Naive B cell (primary cell): Measurements from ENCODE around the gene PSEN2. TPM values are rescaled to one million over a fixed set of nuclear protein-coding genes. Genes with fewer than 3 reads are reported as not detected.
A peak's percentile ranks its signal among the peaks of the same experiment; 100 is the strongest.
"Not testable (repeated sequence)": the region's sequence is repeated elsewhere in the genome, so short reads cannot be mapped to it uniquely, and the experiment has no call there.

Experiments
- ATAC-seq, 2 donors: fragments of 150-1000 bp; cut with Tn5 transposase; 2 replicates each; pipeline ENCODE4 v1.10.0; 2021; ENCODE audit warnings: low read depth in 2 of 2, mild to moderate bottlenecking in 2 of 2, moderate library complexity in 2 of 2
- DNase-seq: peaks from one replicate; pipeline ENCODE4 v3.0.0; 2022
- H3K27ac Mint-ChIP-seq, 6 donors: one replicate each; pipeline ENCODE4 v1.8.0; 2020 to 2022; ENCODE audit warnings: mild to moderate bottlenecking in 6 of 6, mixed read lengths in 6 of 6, moderate library complexity in 5 of 6, inconsistent platforms in 2 of 6
- H3K27me3 Mint-ChIP-seq, 3 donors: one replicate each; pipeline ENCODE4 v1.8.0; 2021 to 2022; ENCODE audit warnings: mixed read lengths in 3 of 3, mild to moderate bottlenecking in 1 of 3
- H3K36me3 Mint-ChIP-seq, 2 donors: one replicate each; pipeline ENCODE4 v1.8.0; 2020 to 2022; ENCODE audit warnings: mixed read lengths in 2 of 2, inconsistent platforms in 1 of 2, mild to moderate bottlenecking in 1 of 2
- H3K4me1 Mint-ChIP-seq, 3 donors: one replicate each; pipeline ENCODE4 v1.8.0; 2020 to 2022; ENCODE audit warnings: mixed read lengths in 3 of 3, inconsistent platforms in 1 of 3, mild to moderate bottlenecking in 1 of 3, moderate library complexity in 1 of 3
- H3K4me3 Mint-ChIP-seq, 8 donors: one replicate each; pipeline ENCODE4 v1.8.0; 2020 to 2022; ENCODE audit warnings: mild to moderate bottlenecking in 8 of 8, mixed read lengths in 8 of 8, moderate library complexity in 8 of 8, inconsistent platforms in 2 of 8
- H3K9me3 Mint-ChIP-seq, 7 donors: one replicate each; pipeline ENCODE4 v1.8.0; 2020 to 2022; ENCODE audit warnings: mixed read lengths in 7 of 7, mild to moderate bottlenecking in 5 of 7, inconsistent platforms in 2 of 7, moderate library complexity in 1 of 7
- polyA plus RNA-seq, 6 donors: library from polyadenylated mRNA; unstranded; fragments of 300-500 nt; fragmentation: Illumina TruSeq; gene quantifications; one replicate each; pipeline ENCODE4 v1.2.3, GENCODE V29; 2021; ENCODE audit warnings: low read depth in 6 of 6

The PSEN2 gene
- polyA plus RNA-seq, 6 donors from 2014 or later, result 5.5 to 15.0 (median 10.3) TPM

GRCh38 chr1:226919995-226920394 lies 49.6 kb downstream of the PSEN2 start:
- ATAC-seq (no peak), DNase-seq (no peak)
- Mint-ChIP-seq H3K4me3 (no peak overlapping the region), H3K27ac (no peak overlapping the region), H3K36me3 (peaks cover 0 to 14% of the 10 kb centered on the region in 2 donors), H3K27me3 (peaks cover 0 to 5% (median 0%) of the 10 kb centered on the region in 3 donors), H3K4me1 (no peaks in the 10 kb centered on the region), H3K9me3 (no peaks in the 10 kb centered on the region)

- DNase-seq (no peak), ATAC-seq (no peak)
- Mint-ChIP-seq H3K27ac (no peak overlapping the region), H3K9me3 (no peaks in the 10 kb centered on the region), H3K36me3 (peaks cover 0 to 14% of the 10 kb centered on the region in 2 donors), H3K4me3 (no peak overlapping the region), H3K4me1 (no peaks in the 10 kb centered on the region), H3K27me3 (peaks cover 0 to 8% (median 0%) of the 10 kb centered on the region in 3 donors)
These were observed 50.1 kb downstream of the PSEN2 start for GRCh38 chr1:226920446-226920894.

- H3K4me1 Mint-ChIP-seq, result no peaks in the 10 kb centered on the region
- ATAC-seq (no peak), DNase-seq (no peak)
- H3K36me3 Mint-ChIP-seq, result peaks cover 2 to 14% of the 10 kb centered on the region in 2 donors
- H3K27me3 Mint-ChIP-seq, result peaks cover 0 to 10% (median 0%) of the 10 kb centered on the region in 3 donors
- H3K4me3 Mint-ChIP-seq, result no peak overlapping the region
- H3K9me3 Mint-ChIP-seq, result no peaks in the 10 kb centered on the region
- peak overlapping the region in 1 of 6 donors; percentile 65 for H3K27ac Mint-ChIP-seq
These were observed 51.1 kb downstream of the PSEN2 start for GRCh38 chr1:226921504-226921903.

- Mint-ChIP-seq H3K27me3 (peaks cover 0 to 11% (median 0%) of the 10 kb centered on the region in 3 donors), H3K9me3 (peaks cover 1 to 18% (median 13%) of the 10 kb centered on the region in 7 donors), H3K36me3 (peaks cover 0 to 11% of the 10 kb centered on the region in 2 donors)
- ATAC-seq, H3K4me1 Mint-ChIP-seq, H3K27ac Mint-ChIP-seq, H3K4me3 Mint-ChIP-seq, DNase-seq: not testable (repeated sequence)
These were observed 59.1 kb downstream of the PSEN2 start for GRCh38 chr1:226929260-226930111.

GRCh38 chr1:226934483-226935237 lies 64.2 kb downstream of the PSEN2 start:
- no peak overlapping the region for H3K27ac Mint-ChIP-seq
- peaks cover 0 to 4% (median 0%) of the 10 kb centered on the region in 3 donors for H3K27me3 Mint-ChIP-seq
- peaks cover 11 to 18% of the 10 kb centered on the region in 2 donors for H3K36me3 Mint-ChIP-seq
- ATAC-seq (no peak), DNase-seq (no peak)
- peaks cover 7 to 10% (median 8%) of the 10 kb centered on the region in 3 donors for H3K4me1 Mint-ChIP-seq
- H3K4me3 Mint-ChIP-seq, result no peak overlapping the region
- peaks cover 10 to 26% (median 21%) of the 10 kb centered on the region in 7 donors for H3K9me3 Mint-ChIP-seq

GRCh38 chr1:226937940-226938725 lies 67.7 kb downstream of the PSEN2 start:
- peaks cover 10 to 21% (median 17%) of the 10 kb centered on the region in 7 donors for H3K9me3 Mint-ChIP-seq
- H3K4me3 Mint-ChIP-seq, result peak overlapping the region; percentile 50 to 95 (median 91)
- DNase-seq, result no peak
- H3K27me3 Mint-ChIP-seq, result peaks cover 0 to 4% (median 0%) of the 10 kb centered on the region in 3 donors
- H3K4me1 Mint-ChIP-seq, result peaks cover 28 to 36% (median 32%) of the 10 kb centered on the region in 3 donors
- H3K27ac Mint-ChIP-seq, result peak overlapping the region; percentile 12 to 98 (median 96)
- H3K36me3 Mint-ChIP-seq, result peaks cover 11 to 18% of the 10 kb centered on the region in 2 donors
- ATAC-seq, result no peak

GRCh38 chr1:226938903-226939437 lies 68.6 kb downstream of the PSEN2 start:
- H3K4me1 Mint-ChIP-seq, result peaks cover 36 to 44% (median 41%) of the 10 kb centered on the region in 3 donors
- H3K4me3 Mint-ChIP-seq, result peak overlapping the region; percentile 88 to 95 (median 94)
- no peak for ATAC-seq
- peaks cover 10 to 18% (median 16%) of the 10 kb centered on the region in 7 donors for H3K9me3 Mint-ChIP-seq
- DNase-seq, result no peak
- H3K27me3 Mint-ChIP-seq, result peaks cover 0 to 4% (median 0%) of the 10 kb centered on the region in 3 donors
- H3K36me3 Mint-ChIP-seq, result peaks cover 11 to 18% of the 10 kb centered on the region in 2 donors
- H3K27ac Mint-ChIP-seq, result peak overlapping the region; percentile 90 to 99 (median 96)

GRCh38 chr1:226939438-226940028 lies 69.1 kb downstream of the PSEN2 start:
- ATAC-seq (peak; percentile 35 to 39), DNase-seq (no peak)
- H3K4me1 Mint-ChIP-seq, result peaks cover 42 to 50% (median 46%) of the 10 kb centered on the region in 3 donors
- peaks cover 9 to 13% (median 12%) of the 10 kb centered on the region in 7 donors for H3K9me3 Mint-ChIP-seq
- peak overlapping the region; percentile 88 to 95 (median 94) for H3K4me3 Mint-ChIP-seq
- H3K27ac Mint-ChIP-seq, result peak overlapping the region; percentile 90 to 99 (median 96)
- peaks cover 0 to 2% (median 0%) of the 10 kb centered on the region in 3 donors for H3K27me3 Mint-ChIP-seq
- H3K36me3 Mint-ChIP-seq, result peaks cover 11 to 13% of the 10 kb centered on the region in 2 donors

GRCh38 chr1:226940029-226940805 lies 69.8 kb downstream of the PSEN2 start, which contains the start of gene COQ8A:
Gene COQ8A (plus strand): TSS chr1:226940294. CDS start chr1:226961386, 21,092 bp downstream.
- Mint-ChIP-seq H3K27ac (peak within 1 kb of the TSS; percentile 90 to 99 (median 96)), H3K36me3 (peaks cover 5 to 6% of the 10 kb centered on the region in 2 donors), H3K27me3 (no peaks in the 10 kb centered on the region), H3K4me1 (peaks cover 46 to 57% (median 52%) of the 10 kb centered on the region in 3 donors), H3K4me3 (peak within 1 kb of the TSS; percentile 88 to 95 (median 94)), H3K9me3 (peaks cover 4 to 6% (median 5%) of the 10 kb centered on the region in 7 donors)
- peak; percentile 88 to 89 for ATAC-seq
- DNase-seq, result peak; percentile 99

GRCh38 chr1:226940806-226941067 lies 70.3 kb downstream of the PSEN2 start:
- DNase-seq (no peak), ATAC-seq (no peak)
- peak overlapping the region; percentile 57 to 98 (median 94) for H3K27ac Mint-ChIP-seq
- H3K4me1 Mint-ChIP-seq, result peaks cover 46 to 61% (median 57%) of the 10 kb centered on the region in 3 donors
- H3K9me3 Mint-ChIP-seq, result peaks cover 0 to under 1% (median 0%) of the 10 kb centered on the region in 7 donors
- peak overlapping the region; percentile 88 to 95 (median 94) for H3K4me3 Mint-ChIP-seq
- peaks cover 0 to under 1% of the 10 kb centered on the region in 2 donors for H3K36me3 Mint-ChIP-seq
- no peaks in the 10 kb centered on the region for H3K27me3 Mint-ChIP-seq

- no peaks in the 10 kb centered on the region for H3K27me3 Mint-ChIP-seq
- H3K9me3 Mint-ChIP-seq, result no peaks in the 10 kb centered on the region
- DNase-seq (no peak), ATAC-seq (no peak)
- H3K36me3 Mint-ChIP-seq, result no peaks in the 10 kb centered on the region
- H3K27ac Mint-ChIP-seq, result peak overlapping the region in 3 of 6 donors; percentile 19 to 82 (median 73)
- H3K4me3 Mint-ChIP-seq, result peak overlapping the region in 5 of 8 donors; percentile 88 to 95 (median 93)
- H3K4me1 Mint-ChIP-seq, result peaks cover 55 to 77% (median 71%) of the 10 kb centered on the region in 3 donors
These were observed 72.0 kb downstream of the PSEN2 start for GRCh38 chr1:226942392-226942791.
